Measurements from ENCODE around the gene COTL1.
"Not testable (repeated sequence)": the region's sequence is repeated elsewhere in the genome, so short reads cannot be mapped to it uniquely, and the experiment has no call there.

Gene COTL1

GRCh38 chr16:84532855-84533486 is 84.9 kb downstream of the COTL1 start:
- no peak for DNase-seq (ENCODE audit: low read depth in 1 of 2, low spot score in 1 of 2)

GRCh38 chr16:84532291-84532724 is 85.6 kb downstream of the COTL1 start:
- no peak for DNase-seq (ENCODE audit: low read depth in 1 of 2, low spot score in 1 of 2)

- no peak for DNase-seq (ENCODE audit: low read depth in 1 of 2, low spot score in 1 of 2)
Measured at GRCh38 chr16:84531671-84532111, 86.2 kb downstream of the COTL1 start.

GRCh38 chr16:84530590-84530989 is 87.3 kb downstream of the COTL1 start:
- DNase-seq (ENCODE audit: low read depth in 1 of 2, low spot score in 1 of 2): no peak

- DNase-seq (ENCODE audit: low read depth in 1 of 2, low spot score in 1 of 2): no peak
Measured at GRCh38 chr16:84529607-84530006, 88.3 kb downstream of the COTL1 start.

- no peak for DNase-seq (ENCODE audit: low read depth in 1 of 2, low spot score in 1 of 2)
Measured at GRCh38 chr16:84528322-84528721, 89.6 kb downstream of the COTL1 start.

GRCh38 chr16:84527532-84528269 is 90.2 kb downstream of the COTL1 start:
- no peak for DNase-seq (ENCODE audit: low read depth in 1 of 2, low spot score in 1 of 2)

- DNase-seq (ENCODE audit: low read depth in 1 of 2, low spot score in 1 of 2): no peak
Measured at GRCh38 chr16:84526794-84527531, 90.9 kb downstream of the COTL1 start.

GRCh38 chr16:84524941-84525581 is 92.8 kb downstream of the COTL1 start:
- DNase-seq (ENCODE audit: low read depth in 1 of 2, low spot score in 1 of 2): not testable (repeated sequence)

- no peak for DNase-seq (ENCODE audit: low read depth in 1 of 2, low spot score in 1 of 2)
Measured at GRCh38 chr16:84524346-84524920, 93.4 kb downstream of the COTL1 start.

- no peak for DNase-seq (ENCODE audit: low read depth in 1 of 2, low spot score in 1 of 2)
Measured at GRCh38 chr16:84521497-84521770, 96.4 kb downstream of the COTL1 start.

- no peak for DNase-seq (ENCODE audit: low read depth in 1 of 2, low spot score in 1 of 2)
Measured at GRCh38 chr16:84520725-84521496, 97.0 kb downstream of the COTL1 start.

- no peak for DNase-seq (ENCODE audit: low read depth in 1 of 2, low spot score in 1 of 2)
Measured at GRCh38 chr16:84519855-84520254, 98.0 kb downstream of the COTL1 start.

GRCh38 chr16:84518804-84519341 is 99.0 kb downstream of the COTL1 start:
- DNase-seq (ENCODE audit: low read depth in 1 of 2, low spot score in 1 of 2): peak in 1 of 2 donors; percentile 22

GRCh38 chr16:84518220-84518619 is 99.7 kb downstream of the COTL1 start:
- not testable (repeated sequence) for DNase-seq (ENCODE audit: low read depth in 1 of 2, low spot score in 1 of 2)

- no peak for DNase-seq (ENCODE audit: low read depth in 1 of 2, low spot score in 1 of 2)
Measured at GRCh38 chr16:84517366-84517765, 100.5 kb downstream of the COTL1 start.
